Tibial nerve (tissue), 4 donors: ENCODE measurements around the gene CRYM. TPM values are rescaled to one million over a fixed set of nuclear protein-coding genes. Genes with fewer than 3 reads are reported as not detected.
A peak's percentile ranks its signal among the peaks of the same experiment; 100 is the strongest.

Experiments
- DNase-seq, 2 donors: peaks; one replicate each; pipeline ENCODE4 v3.0.0-alpha.2; 2019; ENCODE audit warnings: low spot score in 2 of 2
- H3K27ac ChIP-seq, 4 donors: fragments of 200-600 bp; sonication (generic) in 3 of 4; one replicate each; pipeline ENCODE4 v1.5.1; 2017 to 2019; ENCODE audit warnings: mild to moderate bottlenecking in 1 of 4
- H3K27me3 ChIP-seq, 2 donors: fragments of 200-600 bp; sonication (generic) in 1 of 2; one replicate each; pipeline versions ENCODE4 v1.5.1 to v1.6.0; 2017 to 2019
- H3K36me3 ChIP-seq, 3 donors: fragments of 200-600 bp; sonication (generic); one replicate each; pipeline ENCODE4 v1.5.1; 2018 to 2019
- H3K4me1 ChIP-seq, 4 donors: fragments of 200-600 bp; sonication (generic) in 3 of 4; one replicate each; pipeline ENCODE4 v1.5.1; 2017 to 2019
- H3K4me3 ChIP-seq, 4 donors: fragments of 200-600 bp; sonication (generic) in 3 of 4; one replicate each; pipeline ENCODE4 v1.5.1; 2017 to 2019; ENCODE audit warnings: mild to moderate bottlenecking in 1 of 4, moderate library complexity in 1 of 4
- H3K9me3 ChIP-seq, 4 donors: fragments of 200-600 bp; sonication (generic) in 3 of 4; one replicate each; pipeline ENCODE4 v1.5.1; 2017 to 2019
- CTCF ChIP-seq, 5 experiments: fragments of 200-600 bp in 3 of 5; fragments of 450-650 bp in 2 of 5; sonication (generic) in 3 of 5; IDR thresholded peaks; one replicate each; pipeline ENCODE4 v1.5.1; 2016 to 2019; ENCODE audit warnings: antibody characterized with exemption in 5 of 5, mild to moderate bottlenecking in 3 of 5, moderate library complexity in 2 of 5
- EP300 ChIP-seq, 2 donors: sonication (generic); formaldehyde crosslinking; IDR thresholded peaks; one replicate each; pipeline ENCODE4 v1.6.1; 2017; ENCODE audit warnings: antibody characterized with exemption in 2 of 2, mild to moderate bottlenecking in 1 of 2
- POLR2A ChIP-seq, 2 donors: fragments of 450-650 bp; IDR thresholded peaks; one replicate each; pipeline ENCODE4 v1.6.1; 2017; ENCODE audit warnings: antibody characterized with exemption in 2 of 2, mild to moderate bottlenecking in 2 of 2, moderate library complexity in 2 of 2
- WGBS, 2 donors: methylation state at CpG; one replicate each; pipeline ENCODE4 v1.1.5; 2018; 5-methylcytosine and 5-hydroxymethylcytosine counted together
- total RNA-seq, 4 donors: library from RNA; depleted of rRNA; stranded (reverse); fragments of >200 nt; gene quantifications; one replicate each; pipeline ENCODE4 v1.1.0, GENCODE V29; 2016

The CRYM gene
- total RNA-seq, 4 donors from 2014 or later, result not detected

- no peak overlapping the region for H3K27ac ChIP-seq
- 79 to 82% methylated on average over 5 of the region's 5 CpGs for WGBS, 2 donors
- H3K27me3 ChIP-seq, result no peaks in the 10 kb centered on the region
Observed at GRCh38 chr16:21236831-21237230, 41.3 kb downstream of the CRYM start.

DNA sequence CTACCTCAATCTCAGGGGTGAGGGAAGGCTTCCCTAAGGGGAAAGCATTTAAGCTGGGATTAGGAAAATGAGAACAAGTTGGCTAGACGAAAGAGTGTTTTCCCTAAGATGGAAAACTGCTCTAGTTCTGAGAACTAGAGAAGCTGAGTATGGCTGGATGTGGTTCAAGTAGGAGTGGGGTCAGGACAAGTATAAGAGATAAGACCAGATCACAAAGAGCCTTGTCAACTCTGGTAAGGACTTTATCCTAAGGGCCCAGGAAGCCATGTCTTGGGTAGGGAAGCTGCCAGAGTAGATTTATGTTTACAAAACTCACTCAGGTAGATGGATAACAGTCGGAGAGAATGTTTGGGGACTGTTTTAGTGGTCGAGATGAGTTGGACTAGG lies 42.9 kb downstream of the CRYM start:
- 86 to 92% methylated on average over 3 of the region's 3 CpGs for whole genome bisulfite sequencing, 2 donors
- H3K4me3 ChIP-seq, result no peak overlapping the region

More at GRCh38 chr16:21236831-21237230, 41.3 kb downstream of the CRYM start:
- no peak for TF ChIP-seq EP300 (IDR thresholded peaks at IDR 0.05)
- no peak for TF ChIP-seq POLR2A (IDR thresholded peaks at IDR 0.05)
- no peak for TF ChIP-seq CTCF (IDR thresholded peaks at IDR 0.05)
- no peak for DNase-seq
- no peak overlapping the region for H3K4me3 ChIP-seq
- H3K36me3 ChIP-seq, result no peaks in the 10 kb centered on the region
- no peaks in the 10 kb centered on the region for H3K4me1 ChIP-seq
- no peaks in the 10 kb centered on the region for H3K9me3 ChIP-seq

GRCh38 chr16:21233521-21234150 lies 44.5 kb downstream of the CRYM start, which contains the start of gene ANKS4B:
Gene ANKS4B, plus strand, starts transcription at chr16:21233699. Its CDS starts 39 bp downstream, at chr16:21233738.
- Histone ChIP-seq H3K36me3 (no peaks in the 10 kb centered on the region), H3K9me3 (no peaks in the 10 kb centered on the region), H3K4me1 (no peaks in the 10 kb centered on the region), H3K4me3 (peak within 1 kb of the TSS in 1 of 4 donors; percentile 23), H3K27ac (no peak within 1 kb of the TSS), H3K27me3 (no peaks in the 10 kb centered on the region)
- DNase-seq, result no peak
- no peak for TF ChIP-seq POLR2A (IDR thresholded peaks at IDR 0.05)
- TF ChIP-seq EP300 (IDR thresholded peaks at IDR 0.05), result no peak
- no peak for TF ChIP-seq CTCF (IDR thresholded peaks at IDR 0.05)
- WGBS, 2 donors, result 82 to 84% methylated on average over 11 of the region's 11 CpGs

More for the DNA sequence above, 42.9 kb downstream of the CRYM start:
- H3K27ac ChIP-seq, result no peak overlapping the region
- TF ChIP-seq EP300 (IDR thresholded peaks at IDR 0.05) (no peak), POLR2A (IDR thresholded peaks at IDR 0.05) (no peak), CTCF (IDR thresholded peaks at IDR 0.05) (no peak)
- no peaks in the 10 kb centered on the region for H3K4me1 ChIP-seq
- no peak for DNase-seq
- H3K9me3 ChIP-seq, result no peaks in the 10 kb centered on the region
- H3K27me3 ChIP-seq, result no peaks in the 10 kb centered on the region
- no peaks in the 10 kb centered on the region for H3K36me3 ChIP-seq

GRCh38 chr16:21233045-21233520 lies 45.0 kb downstream of the CRYM start:
- no peak overlapping the region for H3K27ac ChIP-seq
- H3K4me1 ChIP-seq, result no peaks in the 10 kb centered on the region
- H3K4me3 ChIP-seq, result no peak overlapping the region
- H3K27me3 ChIP-seq, result no peaks in the 10 kb centered on the region
- no peak for TF ChIP-seq EP300 (IDR thresholded peaks at IDR 0.05)
- no peak for TF ChIP-seq POLR2A (IDR thresholded peaks at IDR 0.05)
- no peak for TF ChIP-seq CTCF (IDR thresholded peaks at IDR 0.05)
- 97 to 98% methylated on average over 1 of the region's 1 CpG for WGBS, 2 donors
- H3K9me3 ChIP-seq, result no peaks in the 10 kb centered on the region
- no peak for DNase-seq
- H3K36me3 ChIP-seq, result no peaks in the 10 kb centered on the region

DNA sequence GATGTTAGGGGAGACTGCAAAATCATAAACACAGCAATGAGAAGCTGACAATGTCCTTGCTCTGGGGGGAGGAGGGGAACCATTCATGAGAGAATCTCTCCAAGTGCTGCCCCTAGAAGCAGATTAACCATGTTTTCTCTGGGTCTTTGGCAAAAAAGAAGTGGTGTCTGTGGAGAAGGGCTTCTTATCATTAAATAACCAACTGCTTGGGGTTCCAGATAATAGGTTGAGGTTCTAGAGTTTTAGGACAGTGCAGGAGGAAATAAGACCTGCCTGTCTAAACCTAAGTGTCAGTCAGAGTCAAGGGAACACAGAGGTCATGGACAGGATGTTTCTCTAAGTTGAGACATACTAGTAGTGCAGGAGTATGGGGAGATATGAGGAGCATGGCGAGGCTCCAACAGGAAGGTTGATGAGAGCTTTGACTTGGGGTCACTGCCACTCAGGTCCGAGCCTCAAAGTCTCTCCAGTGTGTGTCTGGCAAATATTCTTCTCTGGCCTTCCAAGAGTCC lies 49.7 kb downstream of the CRYM start:
- 74 to 80% methylated on average over 2 of the region's 2 CpGs for WGBS, 2 donors
- no peak overlapping the region for H3K4me3 ChIP-seq

More for the DNA sequence above, 49.7 kb downstream of the CRYM start:
- H3K4me1 ChIP-seq, result peaks cover 0 to 6% (median 0%) of the 10 kb centered on the region in 4 donors
- no peak for DNase-seq
- H3K36me3 ChIP-seq, result no peaks in the 10 kb centered on the region
- H3K27ac ChIP-seq, result no peak overlapping the region
- H3K27me3 ChIP-seq, result no peaks in the 10 kb centered on the region
- TF ChIP-seq CTCF (IDR thresholded peaks at IDR 0.05) (no peak), EP300 (IDR thresholded peaks at IDR 0.05) (no peak), POLR2A (IDR thresholded peaks at IDR 0.05) (no peak)
- H3K9me3 ChIP-seq, result no peaks in the 10 kb centered on the region
